ENCODE data around the gene AFF2.

Gene AFF2

DNA sequence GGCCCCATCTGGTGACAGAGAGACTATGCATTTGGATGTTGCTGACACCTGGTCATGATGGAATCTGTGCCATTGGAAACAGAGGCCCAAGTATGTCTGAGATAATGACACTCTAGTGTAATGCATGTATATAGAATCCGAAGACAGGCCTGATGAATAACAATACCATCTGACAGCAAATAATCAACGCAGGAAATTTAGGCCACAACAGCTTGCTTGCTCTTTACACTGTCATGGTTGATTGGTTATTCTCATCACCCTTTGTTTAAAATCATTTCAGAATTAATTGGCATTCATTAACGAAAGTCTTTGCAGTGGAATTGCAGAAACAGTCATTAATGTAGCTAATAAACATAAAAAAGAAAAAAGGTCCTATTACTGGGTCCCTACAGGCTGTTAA is 194.8 kb downstream of the AFF2 start:
- no peaks in the 10 kb centered on the region for H3K4me1 ChIP-seq (ENCODE audit: insufficient read depth, low read length)
- H3K27me3 ChIP-seq (ENCODE audit: control insufficient read depth in 1 of 2, insufficient read depth in 2 of 2, low read length in 2 of 2), result no peaks in the 10 kb centered on the region
- no peak overlapping the region for H3K9ac ChIP-seq (ENCODE audit: low read length)
- H3K9me3 ChIP-seq (ENCODE audit: low read length), result no peaks in the 10 kb centered on the region
- no peak overlapping the region for H3K4me3 ChIP-seq (ENCODE audit: low read depth in 1 of 2, low read length in 2 of 2)
- H3K27ac ChIP-seq (ENCODE audit: low read depth, low read length), result no peak overlapping the region
- H3K36me3 ChIP-seq (ENCODE audit: insufficient read depth, low read length), result no peaks in the 10 kb centered on the region

DNA sequence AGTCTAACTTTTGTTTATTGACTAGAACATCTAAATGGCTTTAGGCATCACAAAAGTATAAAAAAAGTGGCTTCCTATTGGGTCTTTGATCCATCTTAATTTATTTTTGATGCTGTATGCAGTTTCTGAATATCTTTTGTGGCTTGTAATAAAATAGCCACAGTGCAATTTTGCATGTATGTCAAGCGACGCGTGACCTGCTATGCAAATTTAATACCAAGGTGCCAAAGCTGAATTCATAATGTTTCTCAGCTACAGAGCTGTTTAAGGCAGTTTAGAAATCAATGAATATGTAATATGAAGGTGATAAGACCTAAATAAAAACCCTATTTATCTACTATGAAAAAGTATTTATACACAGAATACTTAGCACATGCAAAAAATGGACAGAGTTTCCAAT is 197.8 kb downstream of the AFF2 start:
- no peak overlapping the region for H3K9ac ChIP-seq (ENCODE audit: low read length)
- no peak overlapping the region for H3K4me3 ChIP-seq (ENCODE audit: low read depth in 1 of 2, low read length in 2 of 2)
- H3K27ac ChIP-seq (ENCODE audit: low read depth, low read length), result no peak overlapping the region
- H3K36me3 ChIP-seq (ENCODE audit: insufficient read depth, low read length), result no peaks in the 10 kb centered on the region
- H3K27me3 ChIP-seq (ENCODE audit: control insufficient read depth in 1 of 2, insufficient read depth in 2 of 2, low read length in 2 of 2), result no peaks in the 10 kb centered on the region
- H3K9me3 ChIP-seq (ENCODE audit: low read length), result no peaks in the 10 kb centered on the region
- no peaks in the 10 kb centered on the region for H3K4me1 ChIP-seq (ENCODE audit: insufficient read depth, low read length)

DNA sequence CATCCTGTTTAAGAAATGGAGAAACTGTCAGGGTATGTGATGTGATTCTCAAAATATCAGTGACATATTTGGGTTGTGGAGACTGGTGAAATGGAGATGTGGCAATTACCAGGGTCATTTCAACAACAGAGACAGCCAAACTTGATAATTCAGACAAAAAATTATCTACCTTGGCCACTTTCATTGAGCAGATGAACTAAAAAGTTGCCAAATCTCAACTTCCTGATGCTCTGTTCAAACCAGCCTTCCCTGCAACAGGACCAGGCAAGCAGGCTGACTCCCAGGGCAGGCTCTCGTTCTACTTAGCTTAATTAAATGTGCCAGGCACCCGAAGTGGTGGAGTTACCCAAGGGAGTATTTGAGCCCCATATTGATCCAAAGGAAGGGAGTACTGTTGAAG is 199.6 kb downstream of the AFF2 start:
- Histone ChIP-seq H3K27ac (ENCODE audit: low read depth, low read length) (no peak overlapping the region), H3K4me3 (ENCODE audit: low read depth in 1 of 2, low read length in 2 of 2) (no peak overlapping the region), H3K27me3 (ENCODE audit: control insufficient read depth in 1 of 2, insufficient read depth in 2 of 2, low read length in 2 of 2) (no peaks in the 10 kb centered on the region), H3K4me1 (ENCODE audit: insufficient read depth, low read length) (no peaks in the 10 kb centered on the region), H3K36me3 (ENCODE audit: insufficient read depth, low read length) (no peaks in the 10 kb centered on the region), H3K9me3 (ENCODE audit: low read length) (no peaks in the 10 kb centered on the region), H3K9ac (ENCODE audit: low read length) (no peak overlapping the region)

DNA sequence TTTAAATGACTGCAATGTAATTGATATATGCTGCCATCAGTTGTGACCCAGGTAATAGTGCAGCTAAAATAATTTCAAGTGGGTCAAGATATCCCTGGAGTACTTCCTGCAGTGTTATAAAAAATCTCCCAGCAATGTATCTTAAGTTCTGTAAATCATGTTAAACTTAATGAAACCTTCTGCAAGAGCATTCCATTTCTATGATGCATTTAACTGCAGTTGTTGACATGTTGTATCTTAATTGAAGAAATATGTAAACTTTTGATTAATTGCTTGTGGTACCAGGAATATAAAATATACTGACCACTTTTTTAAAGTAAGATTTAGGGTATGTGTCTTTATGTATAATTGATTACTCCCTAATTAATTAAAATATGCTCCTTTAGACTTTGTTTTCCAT is 213.6 kb downstream of the AFF2 start:
- Histone ChIP-seq H3K4me1 (ENCODE audit: insufficient read depth, low read length) (no peaks in the 10 kb centered on the region), H3K27me3 (ENCODE audit: control insufficient read depth in 1 of 2, insufficient read depth in 2 of 2, low read length in 2 of 2) (no peaks in the 10 kb centered on the region), H3K27ac (ENCODE audit: low read depth, low read length) (no peak overlapping the region), H3K4me3 (ENCODE audit: low read depth in 1 of 2, low read length in 2 of 2) (no peak overlapping the region), H3K9me3 (ENCODE audit: low read length) (no peaks in the 10 kb centered on the region), H3K9ac (ENCODE audit: low read length) (no peak overlapping the region), H3K36me3 (ENCODE audit: insufficient read depth, low read length) (no peaks in the 10 kb centered on the region)

DNA sequence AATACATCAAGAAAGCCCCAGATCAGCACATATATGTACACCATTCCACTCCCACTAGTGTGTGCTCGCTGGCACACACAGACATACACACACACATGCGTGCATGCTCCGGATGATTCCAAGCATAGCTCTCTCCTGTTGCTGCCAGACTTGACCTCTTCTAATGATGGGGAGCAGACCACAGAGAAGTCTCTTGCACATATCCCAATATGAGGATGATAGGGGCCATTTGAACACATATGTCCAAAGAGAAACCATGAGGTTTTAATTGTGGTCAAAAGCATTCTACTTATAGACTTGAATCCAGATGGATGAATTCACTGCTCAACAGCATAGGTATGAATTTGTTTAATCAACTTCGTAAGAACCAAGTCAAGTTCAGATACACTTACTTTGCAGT is 214.9 kb downstream of the AFF2 start:
- Histone ChIP-seq H3K27me3 (ENCODE audit: control insufficient read depth in 1 of 2, insufficient read depth in 2 of 2, low read length in 2 of 2) (no peaks in the 10 kb centered on the region), H3K36me3 (ENCODE audit: insufficient read depth, low read length) (no peaks in the 10 kb centered on the region), H3K4me3 (ENCODE audit: low read depth in 1 of 2, low read length in 2 of 2) (no peak overlapping the region)

DNA sequence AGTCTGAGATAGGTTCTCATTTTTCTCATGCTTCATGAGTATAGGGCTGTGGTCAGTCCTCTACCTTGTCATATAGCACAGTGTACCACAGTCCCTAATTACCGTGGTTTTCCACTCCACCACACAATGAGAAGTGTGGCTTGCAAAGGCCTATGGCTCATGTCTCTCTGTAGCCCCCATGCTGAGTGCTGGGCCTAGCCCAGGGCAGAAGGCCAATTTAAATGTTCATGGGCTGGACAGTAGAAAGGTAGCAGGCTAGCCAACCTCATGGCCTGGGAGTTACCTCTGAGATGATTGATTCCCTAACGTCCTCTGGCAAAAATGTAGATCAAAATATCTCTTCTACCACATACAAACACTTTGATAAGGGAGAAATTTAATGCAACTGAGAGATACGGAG is 222.5 kb downstream of the AFF2 start:
- H3K4me1 ChIP-seq (ENCODE audit: insufficient read depth, low read length), result no peaks in the 10 kb centered on the region
- no peak overlapping the region for H3K4me3 ChIP-seq (ENCODE audit: low read depth in 1 of 2, low read length in 2 of 2)
- H3K27me3 ChIP-seq (ENCODE audit: control insufficient read depth in 1 of 2, insufficient read depth in 2 of 2, low read length in 2 of 2), result no peaks in the 10 kb centered on the region
- H3K36me3 ChIP-seq (ENCODE audit: insufficient read depth, low read length), result no peaks in the 10 kb centered on the region
- H3K9me3 ChIP-seq (ENCODE audit: low read length), result no peaks in the 10 kb centered on the region
- no peak overlapping the region for H3K9ac ChIP-seq (ENCODE audit: low read length)
- no peak overlapping the region for H3K27ac ChIP-seq (ENCODE audit: low read depth, low read length)

More for the DNA sequence above, 214.9 kb downstream of the AFF2 start:
- H3K4me1 ChIP-seq (ENCODE audit: insufficient read depth, low read length), result no peaks in the 10 kb centered on the region
- no peaks in the 10 kb centered on the region for H3K9me3 ChIP-seq (ENCODE audit: low read length)
- H3K9ac ChIP-seq (ENCODE audit: low read length), result no peak overlapping the region
- no peak overlapping the region for H3K27ac ChIP-seq (ENCODE audit: low read depth, low read length)

DNA sequence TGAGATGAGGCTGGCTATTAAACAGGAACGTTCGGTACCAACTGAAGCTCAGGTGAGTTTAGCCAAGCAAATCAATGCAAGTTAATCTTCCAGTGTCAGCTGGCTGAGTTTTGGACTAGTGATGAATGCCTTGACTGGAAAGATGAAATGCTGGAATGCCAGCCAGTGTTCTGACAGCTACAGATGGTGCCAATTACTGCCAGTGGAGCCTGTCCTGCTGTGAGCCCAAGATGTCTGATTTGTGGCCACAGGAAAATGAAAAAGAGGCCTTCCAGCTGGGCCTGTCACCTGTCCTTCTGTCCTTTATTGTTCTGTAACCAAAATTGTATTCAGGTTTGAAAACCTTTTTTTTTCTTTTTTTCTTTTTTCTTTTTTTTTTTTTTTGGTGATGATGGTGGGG is 223.1 kb downstream of the AFF2 start:
- Histone ChIP-seq H3K27me3 (ENCODE audit: control insufficient read depth in 1 of 2, insufficient read depth in 2 of 2, low read length in 2 of 2) (no peaks in the 10 kb centered on the region), H3K9ac (ENCODE audit: low read length) (no peak overlapping the region), H3K36me3 (ENCODE audit: insufficient read depth, low read length) (no peaks in the 10 kb centered on the region), H3K4me1 (ENCODE audit: insufficient read depth, low read length) (no peaks in the 10 kb centered on the region), H3K4me3 (ENCODE audit: low read depth in 1 of 2, low read length in 2 of 2) (no peak overlapping the region), H3K27ac (ENCODE audit: low read depth, low read length) (no peak overlapping the region), H3K9me3 (ENCODE audit: low read length) (no peaks in the 10 kb centered on the region)

DNA sequence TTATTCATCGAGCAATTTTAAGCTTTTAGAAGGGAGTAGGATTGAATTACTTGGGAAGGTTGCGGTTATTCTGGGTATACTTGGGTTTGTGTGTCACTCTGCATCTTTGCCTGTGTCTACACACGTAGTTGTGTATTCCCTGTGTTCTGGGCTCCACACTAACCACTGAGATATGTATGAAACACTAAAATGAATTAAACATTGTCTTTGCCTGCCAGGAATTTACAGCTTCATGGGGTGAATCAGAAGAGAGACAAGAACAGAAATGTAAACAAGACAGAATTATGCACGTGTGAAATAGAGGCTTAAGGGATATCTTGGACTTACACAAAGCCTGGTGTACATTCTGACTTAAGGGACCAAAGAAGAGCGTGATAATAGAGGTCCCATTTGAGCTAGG is 228.5 kb downstream of the AFF2 start:
- H3K27ac ChIP-seq (ENCODE audit: low read depth, low read length), result no peak overlapping the region
- H3K27me3 ChIP-seq (ENCODE audit: control insufficient read depth in 1 of 2, insufficient read depth in 2 of 2, low read length in 2 of 2), result no peaks in the 10 kb centered on the region
- no peak overlapping the region for H3K9ac ChIP-seq (ENCODE audit: low read length)
- H3K36me3 ChIP-seq (ENCODE audit: insufficient read depth, low read length), result no peaks in the 10 kb centered on the region
- no peaks in the 10 kb centered on the region for H3K9me3 ChIP-seq (ENCODE audit: low read length)
- H3K4me1 ChIP-seq (ENCODE audit: insufficient read depth, low read length), result no peaks in the 10 kb centered on the region
- H3K4me3 ChIP-seq (ENCODE audit: low read depth in 1 of 2, low read length in 2 of 2), result no peak overlapping the region

DNA sequence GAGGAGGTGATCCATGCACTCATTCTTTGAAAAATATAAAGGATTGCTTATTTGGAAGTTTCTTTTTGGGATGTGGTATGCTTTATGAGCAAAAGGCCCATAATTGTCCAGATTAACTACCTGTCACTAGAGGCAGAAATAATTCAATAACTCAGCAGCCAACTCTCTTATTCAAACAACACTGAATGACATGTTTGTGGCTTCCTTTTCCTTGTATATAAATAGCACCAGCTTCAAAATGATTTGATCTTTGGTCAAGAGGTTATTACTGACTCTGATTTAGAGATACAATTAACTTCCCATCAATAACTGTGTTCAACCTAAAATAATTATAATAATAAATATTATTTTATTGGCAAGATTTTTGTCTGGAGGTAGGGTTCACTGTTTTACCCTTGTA is 232.3 kb downstream of the AFF2 start:
- Histone ChIP-seq H3K9me3 (ENCODE audit: low read length) (no peaks in the 10 kb centered on the region), H3K27ac (ENCODE audit: low read depth, low read length) (no peak overlapping the region), H3K36me3 (ENCODE audit: insufficient read depth, low read length) (no peaks in the 10 kb centered on the region), H3K4me3 (ENCODE audit: low read depth in 1 of 2, low read length in 2 of 2) (no peak overlapping the region), H3K4me1 (ENCODE audit: insufficient read depth, low read length) (no peaks in the 10 kb centered on the region), H3K27me3 (ENCODE audit: control insufficient read depth in 1 of 2, insufficient read depth in 2 of 2, low read length in 2 of 2) (no peaks in the 10 kb centered on the region), H3K9ac (ENCODE audit: low read length) (no peak overlapping the region)

DNA sequence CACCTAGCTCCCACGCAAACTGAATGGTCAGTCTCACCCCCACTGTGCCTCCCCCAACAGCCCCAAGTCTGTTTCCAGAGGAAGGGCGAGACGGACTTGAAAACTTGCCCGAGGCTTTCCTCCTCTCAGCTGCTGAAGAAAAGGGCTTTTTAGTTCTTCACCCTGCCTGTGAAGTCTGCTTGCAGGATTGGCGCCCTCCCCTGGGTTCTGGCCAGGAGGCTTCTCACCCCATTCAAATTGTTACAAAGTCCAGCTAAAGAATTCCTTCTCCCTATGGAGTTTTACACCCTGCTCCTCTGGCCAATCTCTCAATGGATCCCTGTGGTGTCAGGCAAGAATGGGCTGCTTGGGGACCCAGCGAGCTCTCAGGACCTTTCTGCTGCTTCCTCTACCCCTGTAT is 241.0 kb downstream of the AFF2 start:
- Histone ChIP-seq H3K27ac (ENCODE audit: low read depth, low read length) (no peak overlapping the region), H3K36me3 (ENCODE audit: insufficient read depth, low read length) (no peaks in the 10 kb centered on the region), H3K4me3 (ENCODE audit: low read depth in 1 of 2, low read length in 2 of 2) (no peak overlapping the region), H3K4me1 (ENCODE audit: insufficient read depth, low read length) (no peaks in the 10 kb centered on the region), H3K9ac (ENCODE audit: low read length) (no peak overlapping the region), H3K9me3 (ENCODE audit: low read length) (no peaks in the 10 kb centered on the region), H3K27me3 (ENCODE audit: control insufficient read depth in 1 of 2, insufficient read depth in 2 of 2, low read length in 2 of 2) (no peaks in the 10 kb centered on the region)

DNA sequence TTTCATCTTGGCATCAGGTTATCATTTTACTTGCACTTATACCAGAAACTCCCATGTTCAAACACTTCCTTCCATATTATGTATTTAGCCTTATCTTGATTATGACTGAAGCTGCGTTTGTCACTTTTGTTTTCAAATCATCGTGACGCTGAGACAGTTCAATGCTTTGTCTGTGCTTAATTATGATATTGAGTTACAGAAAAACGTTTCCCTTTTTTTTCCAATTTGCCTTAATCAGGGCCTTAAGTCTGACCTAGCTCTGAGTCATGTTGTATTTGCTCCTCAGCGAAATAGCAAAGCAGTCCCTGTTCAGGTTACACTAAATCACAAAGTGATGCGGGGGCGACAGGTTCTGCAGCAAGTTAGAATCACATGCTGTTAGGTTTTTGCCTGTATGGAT is 254.7 kb downstream of the AFF2 start:
- no peaks in the 10 kb centered on the region for H3K4me1 ChIP-seq (ENCODE audit: insufficient read depth, low read length)
- H3K27ac ChIP-seq (ENCODE audit: low read depth, low read length), result no peak overlapping the region
- no peak overlapping the region for H3K9ac ChIP-seq (ENCODE audit: low read length)
- no peaks in the 10 kb centered on the region for H3K9me3 ChIP-seq (ENCODE audit: low read length)
- H3K36me3 ChIP-seq (ENCODE audit: insufficient read depth, low read length), result no peaks in the 10 kb centered on the region
- no peaks in the 10 kb centered on the region for H3K27me3 ChIP-seq (ENCODE audit: control insufficient read depth in 1 of 2, insufficient read depth in 2 of 2, low read length in 2 of 2)
- H3K4me3 ChIP-seq (ENCODE audit: low read depth in 1 of 2, low read length in 2 of 2), result no peak overlapping the region

DNA sequence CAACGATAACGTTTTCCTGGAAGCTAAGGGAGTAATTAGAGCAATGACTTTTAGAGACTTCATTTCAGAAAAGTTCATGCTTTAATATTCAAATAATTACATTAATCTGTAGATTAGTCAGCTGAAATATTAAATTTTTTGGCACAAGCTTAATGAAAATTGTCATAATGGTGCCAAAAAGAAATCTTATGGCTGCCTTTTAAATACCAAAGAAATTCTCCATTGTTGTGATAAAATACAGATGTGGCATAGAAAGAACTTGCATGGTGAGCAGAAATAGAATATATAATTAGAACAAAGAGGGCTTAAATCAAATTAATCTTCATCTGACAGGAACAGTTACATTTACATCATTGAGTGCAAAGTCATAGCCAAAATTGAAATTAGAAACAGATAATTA is 263.5 kb downstream of the AFF2 start:
- Histone ChIP-seq H3K27ac (ENCODE audit: low read depth, low read length) (no peak overlapping the region), H3K9me3 (ENCODE audit: low read length) (no peaks in the 10 kb centered on the region), H3K9ac (ENCODE audit: low read length) (no peak overlapping the region), H3K4me3 (ENCODE audit: low read depth in 1 of 2, low read length in 2 of 2) (no peak overlapping the region), H3K36me3 (ENCODE audit: insufficient read depth, low read length) (no peaks in the 10 kb centered on the region), H3K27me3 (ENCODE audit: control insufficient read depth in 1 of 2, insufficient read depth in 2 of 2, low read length in 2 of 2) (no peaks in the 10 kb centered on the region), H3K4me1 (ENCODE audit: insufficient read depth, low read length) (no peaks in the 10 kb centered on the region)
